B cell (primary cell): ENCODE measurements around the gene NPAS2.

Source experiments
- CTCF ChIP-seq: fragments of 200-600 bp; IDR thresholded peaks from one replicate; pipeline ENCODE4 v1.8.0; 2022; ENCODE audit warnings: antibody characterized with exemption, mild to moderate bottlenecking
- EZH2 ChIP-seq: IDR thresholded peaks from 2 replicates; pipeline ENCODE4 v1.6.1; 2012; ENCODE audit warnings: borderline replicate concordance, low read depth, mild to moderate bottlenecking, moderate library complexity, low read length; ENCODE audit not compliant: insufficient read depth, poor library complexity, severe bottlenecking

DNA sequence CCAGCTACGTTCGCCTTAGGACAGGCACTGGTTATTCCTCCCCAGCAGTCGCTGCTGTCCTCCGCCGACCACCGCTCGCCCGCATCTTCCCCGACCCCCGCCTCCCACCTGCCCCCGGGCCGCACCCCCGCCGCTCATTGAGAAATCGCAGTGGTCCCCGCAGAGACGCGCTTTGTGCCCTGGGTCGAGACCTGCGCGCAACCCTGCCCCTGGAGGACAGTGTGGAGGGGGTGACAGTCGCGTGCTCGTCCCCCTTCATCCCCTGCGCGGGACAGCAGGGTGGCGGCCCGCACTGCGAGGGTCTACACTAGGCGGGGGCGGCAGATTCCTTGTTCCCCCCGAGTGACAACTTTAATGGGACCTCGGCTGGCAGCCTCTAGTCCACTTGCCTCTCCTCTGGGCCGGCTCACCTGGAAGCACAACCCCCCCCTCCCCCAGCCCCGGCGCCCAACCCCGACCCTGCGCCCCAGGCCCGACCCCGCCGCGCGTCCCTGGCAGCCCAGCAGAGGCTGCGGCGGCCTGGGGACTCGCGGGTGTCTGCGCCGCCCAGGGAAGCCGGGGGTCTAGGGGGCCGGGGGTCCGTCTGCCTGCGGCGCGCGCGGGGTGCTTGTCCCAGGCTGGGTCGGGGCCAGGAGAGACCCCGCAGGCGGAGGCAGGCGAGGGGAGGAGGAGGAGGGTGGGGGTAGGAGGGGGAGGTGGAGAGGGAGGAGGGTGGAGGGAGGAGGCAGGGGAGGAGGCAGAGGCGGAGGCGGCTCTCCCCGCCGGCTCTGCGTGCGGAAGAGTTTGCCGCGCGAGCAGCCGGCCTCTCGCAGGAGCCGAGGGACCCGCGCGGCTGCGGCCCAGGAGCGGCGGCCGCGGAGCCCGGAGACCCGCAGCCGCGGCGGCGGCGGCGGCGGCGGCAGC lies at the start of gene NPAS2:
- no peak for TF ChIP-seq CTCF
- no peak for TF ChIP-seq EZH2
